K562 (cell line): ENCODE measurements around the gene DHX57. TPM values are rescaled to one million over a fixed set of nuclear protein-coding genes. Genes with fewer than 3 reads are reported as not detected.
A peak's percentile ranks its signal among the peaks of the same experiment; 100 is the strongest.

Experiments
- ARID3A ChIP-seq: IDR thresholded peaks from 2 replicates; pipeline ENCODE4 v1.6.1; 2012; ENCODE audit warnings: low read depth, low read length, improper control_type of control experiment, borderline replicate concordance
- BRCA1 ChIP-seq, 2 experiments: fragments of 450-650 bp in 1 of 2; sonication (generic) in 1 of 2; formaldehyde crosslinking in 1 of 2; IDR thresholded peaks; 2 replicates each; pipeline versions ENCODE4 v1.5.0 to v1.6.1; 2017 to 2020; ENCODE audit warnings: mild to moderate bottlenecking in 1 of 2, missing genetic modification reagents in 1 of 2
- BRD9 ChIP-seq: fragments of 450-650 bp; IDR thresholded peaks from 2 replicates; pipeline ENCODE4 v1.6.1; 2018; ENCODE audit warnings: low read depth; ENCODE audit not compliant: partially characterized antibody
- DNMT1 ChIP-seq: fragments of 450-650 bp; IDR thresholded peaks from 2 replicates; pipeline ENCODE4 v1.6.1; 2016; ENCODE audit warnings: antibody characterized with exemption, mild to moderate bottlenecking
- HMG20B ChIP-seq: fragments of 250-450 bp; sonication (Bioruptor Pico); IDR thresholded peaks from 2 replicates; pipeline ENCODE4 v1.5.0; 2021; ENCODE audit warnings: mild to moderate bottlenecking
- HNRNPK ChIP-seq: fragments of 200-400 bp; formaldehyde crosslinking; IDR thresholded peaks from one replicate; pipeline ENCODE4 v1.6.1; 2018; ENCODE audit warnings: mild to moderate bottlenecking, low read depth, low read length; ENCODE audit not compliant: poor library complexity, severe bottlenecking
- HNRNPUL1 ChIP-seq: fragments of 200-400 bp; formaldehyde crosslinking; IDR thresholded peaks from 2 replicates; pipeline ENCODE4 v1.6.1; 2017; ENCODE audit warnings: low read length
- NFIC ChIP-seq: fragments of 450-650 bp; IDR thresholded peaks from 2 replicates; pipeline ENCODE4 v1.6.1; 2017; ENCODE audit warnings: mild to moderate bottlenecking, inconsistent platforms
- PML ChIP-seq: IDR thresholded peaks from 2 replicates; pipeline ENCODE4 v1.6.1; 2012; ENCODE audit warnings: low read length, inconsistent platforms
- RNF2 ChIP-seq: sonication (generic); IDR thresholded peaks from 2 replicates; pipeline ENCODE4 v1.6.1; 2016
- THRA ChIP-seq: fragments of 450-650 bp; IDR thresholded peaks from 2 replicates; pipeline ENCODE4 v1.6.1; 2017; ENCODE audit warnings: mild to moderate bottlenecking, moderate library complexity
- ZNF121 ChIP-seq: sonication (generic); formaldehyde crosslinking; conservative IDR thresholded peaks from 2 replicates; pipeline ENCODE4 v1.8.0; 2022; ENCODE audit warnings: missing genetic modification reagents
- ZNF583 ChIP-seq: fragments of 250-450 bp; sonication (Bioruptor Pico); IDR thresholded peaks from 2 replicates; pipeline ENCODE4 v1.4.0; 2020
- ZNF586 ChIP-seq: fragments of 450-650 bp; formaldehyde crosslinking; conservative IDR thresholded peaks from 2 replicates; pipeline ENCODE4 v1.4.0; 2020; ENCODE audit warnings: mild to moderate bottlenecking, moderate library complexity
- polyA plus RNA-seq, 8 experiments: library from polyadenylated mRNA; depleted of rRNA in 4 of 8; stranded (reverse) in 5 of 8; unstranded in 3 of 8; fragments of >200 nt; fragmentation: Nextera tagmentation in 2 of 8; fragmentation: Illumina TruSeq in 1 of 8; extraction: Ambion mirVana in 2 of 8; extraction: Trizol in 1 of 8; gene quantifications; 2 replicates each; pipeline versions ENCODE4 v1.2.1 to v1.2.3, GENCODE V29; 2011 to 2014; ENCODE audit warnings: inconsistent platforms in 1 of 8, missing spikeins in 1 of 8
- total RNA-seq, 7 experiments: library from RNA; depleted of rRNA in 6 of 7; stranded (reverse); fragments of >200 nt in 6 of 7; fragmentation: Illumina TruSeq in 2 of 7; extraction: Trizol in 2 of 7; gene quantifications; 2 replicates each; pipeline versions ENCODE4 v1.2.1 to v1.2.3, GENCODE V29; 2011 to 2021; ENCODE audit warnings: low replicate concordance in 1 of 7
- TF ChIP-seq, protein P1 (sequence below): fragments of 250-450 bp; sonication (Bioruptor Pico); IDR thresholded peaks from 2 replicates; pipeline ENCODE4 v1.9.0; 2021; ENCODE audit warnings: mild to moderate bottlenecking
- TF ChIP-seq, protein P2 (sequence below): fragments of 450-650 bp; formaldehyde crosslinking; IDR thresholded peaks from 2 replicates; pipeline ENCODE4 v1.4.0; 2020; ENCODE audit warnings: mild to moderate bottlenecking, moderate library complexity

Gene DHX57
- total and polyA plus RNA-seq, 9 of the 15 experiments (the other 6 are each of a cell fraction or from before 2014, with no cell fraction given), result 7.4 to 23.6 (median 17.9) TPM

DNA sequence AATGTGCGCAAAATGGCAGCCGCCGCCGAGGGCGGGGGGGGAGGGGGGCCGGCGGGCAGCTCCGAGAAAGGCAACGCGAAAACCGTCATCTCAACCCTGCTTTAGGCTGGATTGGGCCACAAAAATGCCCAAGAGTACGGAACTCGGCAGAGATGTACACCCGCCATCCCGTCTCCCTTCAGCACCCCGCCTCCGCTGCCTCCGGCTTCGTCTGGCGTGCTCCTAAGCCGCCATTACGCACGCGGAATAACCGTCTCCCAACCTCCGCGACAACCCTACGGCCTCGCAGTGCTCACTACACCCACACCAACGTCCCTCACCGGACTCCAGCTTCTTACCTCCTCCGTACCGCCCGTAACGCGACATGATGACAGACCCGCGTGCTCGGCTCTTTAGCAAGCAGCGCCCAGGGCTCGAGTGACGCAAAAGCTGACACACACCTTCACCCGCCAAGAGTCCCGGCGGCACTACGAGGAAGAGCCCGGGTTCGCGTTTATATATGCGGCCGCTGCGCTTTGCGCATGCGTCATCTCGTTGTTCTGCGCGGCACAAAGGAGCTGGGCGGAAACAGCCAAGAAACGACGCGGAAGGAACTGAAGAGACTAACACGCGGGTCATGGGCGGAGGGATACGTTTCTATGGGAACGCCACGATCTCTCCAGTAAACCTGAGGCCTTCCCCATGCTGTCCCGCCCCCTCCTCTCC is 124.7 kb downstream of the DHX57 start, which contains the start of gene SRSF7 (continued):
- peak; percentile 64 for TF ChIP-seq BRD9
- TF ChIP-seq, protein P1, sequence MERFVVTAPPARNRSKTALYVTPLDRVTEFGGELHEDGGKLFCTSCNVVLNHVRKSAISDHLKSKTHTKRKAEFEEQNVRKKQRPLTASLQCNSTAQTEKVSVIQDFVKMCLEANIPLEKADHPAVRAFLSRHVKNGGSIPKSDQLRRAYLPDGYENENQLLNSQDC, result peak; percentile 91
- TF ChIP-seq ZNF121, result peak; percentile 24; the same call in 1 of the 2 replicates
- TF ChIP-seq PML, result peak; percentile 99
- TF ChIP-seq HMG20B (CRISPR knock-in tag), result peak; percentile 63; the same call in 1 of the 2 replicates
- TF ChIP-seq, protein P2, sequence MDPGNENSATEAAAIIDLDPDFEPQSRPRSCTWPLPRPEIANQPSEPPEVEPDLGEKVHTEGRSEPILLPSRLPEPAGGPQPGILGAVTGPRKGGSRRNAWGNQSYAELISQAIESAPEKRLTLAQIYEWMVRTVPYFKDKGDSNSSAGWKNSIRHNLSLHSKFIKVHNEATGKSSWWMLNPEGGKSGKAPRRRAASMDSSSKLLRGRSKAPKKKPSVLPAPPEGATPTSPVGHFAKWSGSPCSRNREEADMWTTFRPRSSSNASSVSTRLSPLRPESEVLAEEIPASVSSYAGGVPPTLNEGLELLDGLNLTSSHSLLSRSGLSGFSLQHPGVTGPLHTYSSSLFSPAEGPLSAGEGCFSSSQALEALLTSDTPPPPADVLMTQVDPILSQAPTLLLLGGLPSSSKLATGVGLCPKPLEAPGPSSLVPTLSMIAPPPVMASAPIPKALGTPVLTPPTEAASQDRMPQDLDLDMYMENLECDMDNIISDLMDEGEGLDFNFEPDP (CRISPR knock-in tag), result no peak
- TF ChIP-seq HNRNPUL1, result no peak; the same call in 1 of the 2 replicates
- TF ChIP-seq HNRNPK, result no peak
- TF ChIP-seq NFIC, result peak; percentile 88
- no peak for TF ChIP-seq BRCA1 (IDR thresholded peaks at IDR 0.05)
- TF ChIP-seq BRCA1 (CRISPR knock-in tag; IDR thresholded peaks at IDR 0.05), result no peak
- no peak for TF ChIP-seq ZNF586 (CRISPR knock-in tag)
- peak; percentile 82 for TF ChIP-seq RNF2
- no peak for TF ChIP-seq THRA
- no peak for TF ChIP-seq ARID3A
- no peak for TF ChIP-seq ZNF583 (CRISPR knock-in tag)
- peak; percentile 73; the same call in 1 of the 2 replicates for TF ChIP-seq DNMT1
